Measurements from ENCODE around the gene ACTR2.

ACTR2 gene

DNA sequence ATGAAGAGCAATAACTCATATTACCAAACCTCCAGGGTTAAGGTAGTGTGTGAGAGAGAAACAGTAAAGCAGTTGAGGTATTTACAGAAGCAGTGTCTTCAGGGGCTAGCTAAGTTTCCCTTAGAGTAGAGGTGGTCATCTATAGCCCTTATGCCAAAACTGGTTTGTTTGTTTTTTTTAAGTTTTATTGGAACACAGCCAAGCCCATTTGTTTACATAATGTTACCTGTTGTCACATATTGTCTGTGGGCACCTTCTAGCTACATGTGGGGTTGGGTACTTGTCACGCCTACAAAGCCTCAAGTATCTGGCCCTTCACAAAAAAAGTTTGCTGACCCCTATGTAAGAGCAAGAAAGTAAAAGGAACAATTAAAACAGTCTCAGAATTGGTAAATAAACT, 39.4 kb downstream of the ACTR2 start:
- 0 out of 2 replicates have a peak, but pooled peaks have one; percentile 14 for TF ChIP-seq NFIC (IDR thresholded peaks at IDR 0.05)
- TF ChIP-seq, protein P1, sequence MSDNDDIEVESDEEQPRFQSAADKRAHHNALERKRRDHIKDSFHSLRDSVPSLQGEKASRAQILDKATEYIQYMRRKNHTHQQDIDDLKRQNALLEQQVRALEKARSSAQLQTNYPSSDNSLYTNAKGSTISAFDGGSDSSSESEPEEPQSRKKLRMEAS (IDR thresholded peaks at IDR 0.05) = no peak

- TF ChIP-seq RAD21 (IDR thresholded peaks at IDR 0.05; ENCODE audit: low read depth) (no peak), NFIC (IDR thresholded peaks at IDR 0.05) (no peak), EGR1 (IDR thresholded peaks at IDR 0.05) (no peak), ZBTB7A (IDR thresholded peaks at IDR 0.05; ENCODE audit: low read depth) (no peak), CREB1 (IDR thresholded peaks at IDR 0.05; ENCODE audit: low read depth) (no peak), CEBPB (IDR thresholded peaks at IDR 0.05) (no peak), REST (IDR thresholded peaks at IDR 0.05; ENCODE audit: low read depth) (no peak)
- TF ChIP-seq, protein P2, sequence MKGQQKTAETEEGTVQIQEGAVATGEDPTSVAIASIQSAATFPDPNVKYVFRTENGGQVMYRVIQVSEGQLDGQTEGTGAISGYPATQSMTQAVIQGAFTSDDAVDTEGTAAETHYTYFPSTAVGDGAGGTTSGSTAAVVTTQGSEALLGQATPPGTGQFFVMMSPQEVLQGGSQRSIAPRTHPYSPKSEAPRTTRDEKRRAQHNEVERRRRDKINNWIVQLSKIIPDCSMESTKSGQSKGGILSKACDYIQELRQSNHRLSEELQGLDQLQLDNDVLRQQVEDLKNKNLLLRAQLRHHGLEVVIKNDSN (IDR thresholded peaks at IDR 0.05) = no peak
These were observed 41.3 kb downstream of the ACTR2 start for GRCh38 chr2:65268957-65269356.

DNA sequence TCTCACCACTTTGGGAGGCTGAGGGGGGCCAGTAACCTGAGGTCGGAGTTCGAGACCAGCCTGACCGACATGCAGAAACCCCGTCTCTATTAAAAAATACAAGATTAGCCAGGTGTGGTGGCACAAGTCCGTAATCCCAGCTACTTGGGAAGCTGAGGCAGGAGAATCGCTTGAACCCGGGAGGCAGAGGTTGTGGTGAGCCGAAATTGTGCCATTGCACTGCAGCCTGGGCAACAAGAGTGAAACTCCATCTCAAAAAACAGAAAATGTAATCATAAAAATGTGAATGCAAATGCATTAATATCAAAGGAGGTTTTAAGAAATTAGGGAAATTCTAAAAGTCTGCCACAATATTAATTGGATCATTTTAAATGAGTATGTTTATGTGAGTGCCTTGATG, 45.7 kb downstream of the ACTR2 start:
- TF ChIP-seq RAD21 (IDR thresholded peaks at IDR 0.05; ENCODE audit: low read depth) (no peak), ZBTB7A (IDR thresholded peaks at IDR 0.05; ENCODE audit: low read depth) (no peak), TEAD4 (IDR thresholded peaks at IDR 0.05) (no peak), FOXM1 (IDR thresholded peaks at IDR 0.05; ENCODE audit: borderline replicate concordance, low read depth) (no peak), REST (IDR thresholded peaks at IDR 0.05; ENCODE audit: low read depth) (no peak), EGR1 (IDR thresholded peaks at IDR 0.05) (no peak), TCF12 (IDR thresholded peaks at IDR 0.05; ENCODE audit: low read depth) (no peak), NFIC (IDR thresholded peaks at IDR 0.05) (no peak), EP300 (IDR thresholded peaks at IDR 0.05; ENCODE audit: borderline replicate concordance) (no peak), CEBPB (IDR thresholded peaks at IDR 0.05) (no peak), CREB1 (IDR thresholded peaks at IDR 0.05; ENCODE audit: low read depth) (no peak), TAF1 (IDR thresholded peaks at IDR 0.05; ENCODE audit: low read depth) (no peak), YY1 (IDR thresholded peaks at IDR 0.05; ENCODE audit: low read depth) (no peak)
- TF ChIP-seq, protein P1 (IDR thresholded peaks at IDR 0.05) = no peak
- TF ChIP-seq, protein P2 (IDR thresholded peaks at IDR 0.05) = no peak

DNA sequence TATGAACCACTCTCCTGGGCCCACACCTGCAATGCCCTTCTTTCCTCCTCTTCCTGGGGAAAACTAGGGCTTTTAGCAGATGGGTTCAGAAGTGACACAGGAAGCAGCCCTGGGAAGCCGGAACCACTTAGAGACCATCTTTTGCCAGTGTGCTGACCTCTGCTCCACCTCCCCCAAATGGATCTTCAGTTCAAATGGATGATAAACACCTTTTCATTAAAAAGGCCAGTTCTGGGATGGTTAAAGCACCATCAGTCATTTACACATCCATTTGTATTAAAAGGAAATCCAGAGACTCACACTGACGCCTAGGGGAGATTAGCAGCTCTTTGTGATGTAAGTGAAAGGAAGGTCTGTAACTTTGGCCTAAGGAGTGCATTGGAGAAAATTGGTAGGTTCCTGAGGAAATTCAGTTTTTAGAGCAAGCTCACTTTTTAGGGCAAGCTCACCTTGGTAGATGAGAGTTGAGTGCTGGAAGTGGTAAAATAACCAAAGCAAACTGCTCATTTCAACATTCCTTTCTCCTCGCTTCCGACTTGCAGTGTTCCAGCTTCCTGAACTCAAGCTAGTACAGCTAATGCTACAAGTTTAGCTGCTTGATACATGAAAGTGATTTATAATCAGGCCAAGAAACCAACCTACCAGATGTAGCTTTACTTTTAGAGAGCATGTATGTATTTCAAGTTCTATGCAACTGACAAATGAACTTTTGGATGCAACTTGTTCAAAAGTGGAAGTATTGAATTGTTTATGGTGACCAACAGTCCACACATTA, 47.7 kb downstream of the ACTR2 start:
- TF ChIP-seq EGR1 (IDR thresholded peaks at IDR 0.05) (no peak), TCF12 (IDR thresholded peaks at IDR 0.05; ENCODE audit: low read depth) (no peak), TAF1 (IDR thresholded peaks at IDR 0.05; ENCODE audit: low read depth) (no peak), YY1 (IDR thresholded peaks at IDR 0.05; ENCODE audit: low read depth) (no peak), FOXM1 (IDR thresholded peaks at IDR 0.05; ENCODE audit: borderline replicate concordance, low read depth) (no peak), EP300 (IDR thresholded peaks at IDR 0.05; ENCODE audit: borderline replicate concordance) (no peak), RAD21 (IDR thresholded peaks at IDR 0.05; ENCODE audit: low read depth) (no peak), ZBTB7A (IDR thresholded peaks at IDR 0.05; ENCODE audit: low read depth) (no peak), CEBPB (IDR thresholded peaks at IDR 0.05) (no peak), TEAD4 (IDR thresholded peaks at IDR 0.05) (no peak), NFIC (IDR thresholded peaks at IDR 0.05) (no peak), REST (IDR thresholded peaks at IDR 0.05; ENCODE audit: low read depth) (no peak), CREB1 (IDR thresholded peaks at IDR 0.05; ENCODE audit: low read depth) (no peak)
- TF ChIP-seq, protein P2 (IDR thresholded peaks at IDR 0.05) = no peak
- TF ChIP-seq, protein P1 (IDR thresholded peaks at IDR 0.05) = no peak
